ENCODE data around the gene PHLDA1.

PHLDA1 gene

DNA sequence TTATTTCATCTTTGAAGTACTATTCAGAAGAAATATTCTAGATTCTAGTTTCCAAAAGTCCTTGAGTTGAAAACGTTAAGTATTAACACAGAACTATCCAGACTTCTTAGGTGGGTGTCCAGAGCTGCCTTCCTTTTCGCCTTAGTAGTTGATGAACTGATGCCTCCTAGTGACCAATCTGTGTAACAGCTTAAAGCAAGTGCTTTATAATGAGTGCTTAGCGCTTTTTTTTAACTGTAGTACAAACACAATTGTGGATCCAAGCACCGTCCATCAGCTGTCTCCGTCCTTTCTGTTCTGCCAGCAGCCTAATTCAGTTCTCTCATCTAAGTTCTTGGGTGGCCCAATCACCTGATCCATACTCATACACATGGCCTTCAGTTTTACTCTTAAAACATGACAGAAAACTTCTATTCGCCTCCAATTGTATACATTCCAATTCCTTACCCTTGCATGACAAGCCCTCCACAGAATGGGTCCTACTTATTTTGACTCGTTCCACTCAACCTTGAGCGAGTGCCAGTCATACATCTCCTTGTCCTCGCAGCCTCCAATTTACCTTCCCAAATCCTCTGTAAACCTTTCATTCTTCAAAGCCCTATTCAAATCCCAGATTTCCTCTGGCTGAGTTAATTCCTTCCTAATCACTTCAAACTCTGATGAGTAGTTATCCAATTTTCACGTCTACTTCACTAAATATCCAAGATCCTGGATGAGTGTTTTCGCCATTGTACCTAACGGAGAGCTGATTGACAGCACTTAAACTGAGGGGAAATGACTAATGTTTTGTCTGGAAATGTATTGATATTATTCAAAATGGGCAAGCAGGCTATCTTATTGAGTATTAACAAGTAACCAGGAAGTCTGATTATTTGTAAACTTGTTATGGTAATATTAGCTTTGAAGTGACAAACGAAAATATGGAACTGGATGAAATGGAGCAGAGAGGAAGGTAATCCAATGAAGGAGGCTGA is 5.8 kb upstream of the PHLDA1 start:
- DNase-seq = peak in 2 of 14 donors; percentile 45 to 46

DNA sequence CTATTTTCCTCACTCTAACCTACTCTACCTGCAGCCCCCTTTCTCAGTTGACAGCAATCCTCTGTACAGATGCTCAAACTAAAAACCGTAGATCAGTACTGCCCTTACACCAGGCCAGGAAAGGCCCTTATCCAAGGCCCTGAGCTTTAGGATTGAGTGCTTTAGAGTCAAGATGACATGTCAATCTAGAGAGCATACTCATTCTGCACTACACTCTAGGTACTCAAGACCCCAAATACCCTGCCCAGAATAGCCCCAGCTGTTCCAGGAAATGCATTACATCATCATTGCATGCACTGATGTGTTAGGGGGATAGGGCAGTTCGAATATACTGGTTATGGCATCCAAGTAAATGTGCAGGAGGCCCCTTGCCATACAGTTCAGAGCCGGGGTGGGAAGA is 3.5 kb upstream of the PHLDA1 start:
- DNase-seq = no peak

DNA sequence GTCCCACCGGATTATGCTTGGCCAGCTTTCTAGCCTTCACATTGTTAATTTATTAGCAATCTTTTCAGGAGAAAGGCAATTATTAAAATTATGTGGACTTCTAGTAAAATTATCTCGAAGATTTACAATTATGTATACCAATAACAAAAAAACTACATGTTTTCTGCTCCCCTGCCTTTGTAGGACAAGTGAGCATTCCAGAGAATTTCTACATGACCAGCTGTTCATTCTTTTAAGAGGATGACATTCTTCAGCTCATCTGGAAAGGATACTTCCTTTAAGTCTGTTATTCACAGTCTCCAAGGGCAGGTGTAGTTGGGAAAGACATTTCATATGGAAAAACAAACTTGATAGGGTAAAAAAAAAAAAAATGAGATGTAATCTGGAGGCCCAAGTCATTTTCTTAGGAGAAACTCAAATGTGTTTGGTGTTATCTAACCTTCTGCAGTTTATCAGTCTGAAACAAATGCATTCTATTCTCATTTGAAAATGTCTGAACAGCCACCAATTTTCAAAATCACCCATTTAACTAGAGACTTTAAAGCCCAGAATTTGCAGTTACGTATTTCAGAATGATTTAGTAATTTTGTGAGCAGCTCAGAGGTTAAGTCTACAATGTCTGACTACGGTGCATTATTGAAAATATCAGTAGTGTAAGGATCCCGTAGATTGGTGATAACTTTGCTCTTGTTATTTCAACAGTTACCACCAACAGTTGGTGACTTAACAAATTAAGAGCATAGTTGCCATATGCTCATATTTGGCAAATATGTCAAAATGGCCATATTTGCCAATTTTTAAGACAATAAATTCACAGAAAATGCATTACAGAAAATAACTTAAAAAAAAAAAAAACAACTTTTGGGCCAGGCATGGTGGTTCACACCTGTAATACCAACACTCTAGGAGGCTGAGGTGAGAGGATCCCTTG is 1.8 kb upstream of the PHLDA1 start:
- DNase-seq = no peak

DNA sequence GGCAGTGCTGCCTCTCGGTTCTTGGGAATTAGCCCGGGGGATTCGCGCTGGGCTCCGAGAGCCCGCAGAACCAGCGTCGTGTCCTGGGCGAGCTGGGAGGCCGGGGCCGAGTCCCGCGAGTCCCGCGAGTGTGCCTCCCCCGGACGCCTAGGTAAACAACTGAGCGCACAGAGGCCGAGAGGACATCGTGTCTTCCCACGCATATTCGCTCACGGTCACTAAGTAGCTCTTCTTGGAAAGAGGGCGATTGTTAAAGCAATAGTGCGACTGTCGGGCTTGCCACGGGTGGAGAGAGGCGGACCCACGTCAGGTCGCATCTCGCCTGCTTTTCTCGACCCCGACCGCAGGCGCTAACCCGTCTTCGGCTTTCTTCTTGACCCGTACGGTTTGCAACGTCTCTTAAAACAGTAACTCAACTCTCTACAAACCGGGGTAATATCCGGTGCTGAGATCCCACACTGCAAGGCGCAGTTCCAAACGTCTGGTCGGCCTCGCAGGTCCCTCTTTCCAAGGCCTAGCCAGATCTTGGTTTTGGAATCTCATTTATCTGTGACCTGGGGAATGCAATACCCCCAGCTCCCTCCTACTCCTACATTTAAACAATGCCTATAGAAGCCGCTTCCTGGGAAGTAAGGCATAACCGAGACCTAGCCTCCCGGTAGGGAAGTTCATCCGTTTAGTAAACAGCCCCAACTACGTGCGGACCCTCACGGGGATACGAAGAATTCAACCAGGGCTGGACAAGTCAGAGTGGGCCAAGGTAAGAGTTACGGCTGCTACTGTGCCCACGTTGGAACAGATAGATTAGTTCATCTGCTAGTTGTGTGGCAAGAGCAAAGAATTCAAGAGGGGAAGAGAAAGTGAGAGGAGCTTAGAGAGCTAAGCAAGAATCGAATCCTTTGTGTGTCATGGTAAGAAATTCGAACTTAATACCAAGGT is 736 bp upstream of the PHLDA1 start:
- DNase-seq = peak in 5 of 14 donors; percentile 60 to 75 (median 70)

DNA sequence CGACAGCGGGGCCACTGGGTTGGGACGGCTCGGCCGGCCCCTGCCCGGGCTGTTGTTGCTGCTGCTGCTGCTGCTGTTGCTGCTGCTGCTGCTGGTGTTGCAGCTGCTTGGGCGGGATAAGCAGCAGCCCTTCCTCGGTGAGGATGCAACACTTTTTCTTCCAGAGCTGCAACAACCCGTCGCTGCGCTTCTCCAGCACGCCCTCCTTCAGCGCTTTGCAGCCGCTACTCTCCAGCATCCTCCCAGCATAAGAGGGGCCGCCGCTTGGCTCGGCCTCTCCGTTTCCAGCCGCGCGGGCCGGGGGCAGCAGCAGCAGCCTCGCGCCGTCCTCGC is 529 bp downstream of the PHLDA1 start:
- peak in 6 of 14 donors; percentile 55 to 68 (median 64) for DNase-seq

DNA sequence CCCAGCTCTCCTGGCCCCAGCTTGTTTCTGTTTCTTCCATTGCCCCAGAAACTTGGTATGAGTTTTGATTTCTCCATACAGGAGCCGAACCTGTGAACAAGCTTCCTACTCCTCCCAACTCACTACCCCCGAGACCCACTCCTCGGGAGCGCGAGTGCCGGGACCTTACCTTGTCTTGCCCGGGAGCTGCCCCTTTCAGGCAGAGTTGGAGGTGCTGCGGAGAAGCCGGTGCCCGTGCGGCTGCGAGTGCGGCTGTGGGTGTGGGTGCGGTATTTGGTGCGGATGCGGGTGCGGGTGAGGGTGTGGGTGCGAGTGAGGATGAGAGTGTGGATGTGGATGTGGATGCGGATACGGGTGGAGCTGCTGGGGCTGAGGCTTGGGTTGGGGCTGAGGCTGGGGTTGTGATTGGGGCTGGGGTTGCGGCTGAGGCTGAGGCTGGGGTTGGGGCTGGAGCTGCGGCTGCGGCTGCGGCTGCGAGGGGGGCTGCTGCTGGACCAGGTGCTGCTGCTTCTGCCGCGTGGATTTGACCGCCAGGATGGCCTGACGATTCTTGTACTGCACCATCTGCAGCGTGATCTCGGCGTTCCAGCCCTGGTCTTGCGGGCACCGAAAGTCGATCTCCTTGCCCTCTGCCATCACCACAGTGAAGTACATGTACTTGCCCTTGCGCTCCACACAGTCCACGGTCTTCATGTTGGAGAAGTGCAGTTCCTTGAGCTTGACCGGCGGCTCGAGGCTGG is 1.1 kb downstream of the PHLDA1 start:
- peak in 6 of 14 donors; percentile 33 to 68 (median 61) for DNase-seq

DNA sequence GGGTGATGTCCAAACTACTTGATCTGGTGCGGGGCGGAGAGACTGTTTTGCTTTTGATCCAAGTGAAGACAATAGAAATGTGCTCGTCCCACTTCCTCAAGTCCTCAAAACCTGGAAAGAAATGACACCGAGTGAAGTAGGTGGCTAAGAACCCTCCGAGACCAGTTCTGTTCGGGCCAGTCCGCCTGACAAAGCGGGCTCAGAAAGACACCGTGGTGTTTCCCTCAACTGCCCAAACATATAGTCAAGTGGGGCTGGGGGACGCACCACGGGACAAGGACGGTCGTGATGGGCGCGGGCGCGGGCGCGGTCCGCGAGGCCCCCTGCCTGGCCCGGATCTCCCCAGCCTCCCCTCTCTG is 1.6 kb downstream of the PHLDA1 start:
- peak in 4 of 14 donors; percentile 31 to 42 (median 36) for DNase-seq

DNA sequence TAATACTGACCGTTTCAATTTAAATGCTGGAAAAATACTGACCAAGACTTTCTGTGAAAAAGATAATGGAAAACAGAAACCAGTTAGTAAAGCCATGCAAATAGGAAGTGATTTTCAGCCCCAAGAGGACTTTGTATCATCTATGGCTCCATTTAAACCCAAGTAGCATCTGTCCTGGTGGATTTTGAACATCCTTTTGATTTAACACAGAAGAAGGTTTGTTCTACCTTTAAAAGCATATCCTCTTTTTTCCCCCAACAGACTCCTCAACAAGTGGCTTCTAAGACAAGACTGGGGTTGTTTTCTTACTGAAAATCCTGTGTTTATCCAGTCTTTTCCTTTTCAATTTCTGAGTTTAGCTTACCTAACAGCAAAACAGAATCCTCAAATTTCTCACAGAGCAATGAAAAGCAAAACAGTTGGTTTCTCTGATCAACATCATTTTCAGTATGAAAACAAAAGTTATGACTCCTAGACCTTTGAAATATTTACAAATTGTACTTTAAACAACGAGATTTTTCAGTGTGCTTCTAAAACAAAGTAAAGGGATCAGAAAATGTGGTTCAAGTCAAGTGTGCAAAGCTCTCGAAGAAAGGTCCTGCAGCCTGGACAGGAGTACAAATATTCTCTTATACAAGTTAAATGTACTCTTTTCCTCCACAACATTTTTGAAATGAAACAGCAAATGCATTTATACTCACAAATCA is 2.9 kb downstream of the PHLDA1 start:
- no peak for DNase-seq

DNA sequence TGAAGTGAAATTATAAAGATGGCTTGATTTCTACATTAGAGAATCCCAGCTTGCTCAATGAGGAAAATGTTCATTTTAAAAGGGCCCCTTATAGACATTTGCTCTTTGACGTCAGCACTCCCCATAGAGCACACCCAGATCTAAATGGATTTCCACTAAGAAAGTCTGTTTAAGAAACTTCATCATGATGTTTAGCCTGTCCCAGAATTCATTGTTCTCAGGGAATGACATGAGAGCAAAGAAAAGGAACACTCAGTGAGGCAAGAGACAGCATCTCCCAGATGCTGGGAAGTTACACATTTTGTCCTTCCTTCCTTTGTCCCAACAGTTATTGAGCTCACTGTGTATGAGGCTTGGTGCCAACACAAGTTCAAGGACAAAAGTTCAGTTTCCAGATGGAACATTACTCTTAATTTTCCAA is 4.9 kb downstream of the PHLDA1 start:
- no peak for DNase-seq

DNA sequence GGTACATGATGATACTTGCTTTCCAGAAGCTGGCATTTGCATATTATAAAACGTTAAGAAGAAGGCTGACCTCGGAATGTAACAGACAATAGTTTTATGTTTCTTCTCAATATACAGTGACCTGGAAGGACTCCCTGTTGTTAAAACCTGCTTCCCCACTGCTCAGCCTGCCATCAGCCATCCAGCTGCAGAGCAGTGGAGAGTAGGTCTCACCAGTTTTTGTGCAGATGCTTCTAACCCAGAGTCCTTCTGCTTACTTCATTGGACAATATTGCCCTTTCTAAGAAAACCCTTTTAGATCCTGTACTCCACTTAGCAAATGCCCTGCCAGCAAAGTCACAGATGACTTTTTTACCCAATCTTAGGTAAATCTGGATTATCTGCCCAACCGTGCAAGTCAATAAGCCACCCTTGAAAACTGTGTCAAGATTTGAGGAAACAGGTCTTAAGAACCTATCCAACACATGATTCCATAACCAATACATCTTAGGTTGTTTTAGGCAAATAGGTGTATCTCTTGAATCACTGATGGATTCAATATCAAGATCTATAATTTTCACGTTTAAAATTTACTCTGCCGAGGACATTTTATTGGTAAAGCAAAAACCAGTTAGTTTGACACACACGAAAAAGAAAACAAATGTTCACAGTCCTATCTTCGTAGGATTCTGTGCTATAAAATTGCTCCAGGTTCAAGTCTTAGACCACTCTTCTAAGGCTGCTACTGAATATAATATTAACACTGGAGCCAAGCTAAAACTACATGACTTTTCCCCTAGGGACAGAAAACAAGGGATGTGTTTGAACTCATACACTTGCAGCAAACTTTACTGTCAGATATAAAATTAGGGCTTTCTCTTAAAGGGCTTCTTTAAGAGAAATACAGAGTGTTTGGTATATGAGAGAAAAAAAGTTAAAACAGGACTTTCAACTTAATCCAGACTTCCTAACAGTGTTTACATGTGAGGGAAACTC is 5.7 kb downstream of the PHLDA1 start:
- DNase-seq = no peak

DNA sequence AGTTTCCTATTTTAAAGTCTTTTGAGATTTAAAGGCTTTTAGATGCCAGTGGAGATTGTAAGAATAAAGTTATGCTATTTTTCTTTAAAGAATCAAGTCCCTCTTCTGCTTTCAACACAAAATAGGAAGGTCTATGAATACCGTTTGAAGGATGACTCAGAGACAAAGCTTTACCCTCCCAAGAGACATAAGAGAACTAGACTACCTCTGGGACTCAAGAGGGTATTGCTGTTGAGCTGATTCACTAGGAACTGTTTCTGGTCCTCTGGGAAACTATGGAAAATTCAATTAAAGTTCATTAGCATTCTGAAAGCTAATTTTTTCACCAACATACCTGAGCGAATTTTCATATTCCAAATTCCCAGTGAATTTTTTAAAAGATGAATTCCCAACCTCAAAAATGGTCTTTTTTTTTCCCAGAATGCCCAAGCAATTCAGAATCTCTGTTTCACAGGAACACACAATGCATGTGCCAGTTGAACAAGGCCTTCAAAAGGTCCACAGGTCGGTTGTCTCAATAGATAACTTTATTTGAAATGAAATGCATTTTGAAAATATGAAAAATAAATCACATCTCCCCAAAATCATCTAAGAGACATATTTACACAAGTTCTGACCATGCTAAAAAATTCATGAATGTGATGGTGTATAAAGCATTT is 6.5 kb downstream of the PHLDA1 start:
- DNase-seq = no peak

DNA sequence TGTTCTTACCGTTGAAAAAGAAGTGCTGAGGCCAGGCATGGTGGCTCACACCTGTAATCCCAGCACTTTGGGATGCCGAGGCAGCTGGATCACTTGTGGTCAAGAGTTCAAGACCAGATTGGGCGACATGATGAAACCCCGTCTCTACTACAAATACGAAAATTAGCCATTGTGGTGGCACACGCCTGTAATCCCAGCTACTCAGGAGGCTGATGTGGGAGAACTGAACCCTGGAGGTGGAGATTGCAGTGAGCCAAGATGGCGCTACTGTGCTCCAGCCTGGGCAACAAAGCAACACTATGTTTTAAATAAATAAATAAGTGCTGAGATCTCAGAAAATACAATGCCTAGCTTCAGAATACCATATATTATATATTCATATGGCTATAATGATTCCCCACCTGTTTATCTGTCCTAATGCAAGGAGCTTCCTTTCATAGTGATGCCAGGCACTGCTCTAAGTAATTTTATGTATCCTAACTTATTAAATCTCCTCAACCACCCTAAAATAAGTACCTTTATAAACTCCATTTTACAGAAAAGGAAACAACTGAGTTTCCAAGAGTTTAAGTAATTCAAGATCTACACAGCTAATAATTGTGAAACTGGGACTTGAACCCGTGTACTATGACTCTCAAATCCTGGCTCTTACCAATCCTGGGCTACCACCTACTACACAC is 7.3 kb downstream of the PHLDA1 start:
- no peak for DNase-seq

DNA sequence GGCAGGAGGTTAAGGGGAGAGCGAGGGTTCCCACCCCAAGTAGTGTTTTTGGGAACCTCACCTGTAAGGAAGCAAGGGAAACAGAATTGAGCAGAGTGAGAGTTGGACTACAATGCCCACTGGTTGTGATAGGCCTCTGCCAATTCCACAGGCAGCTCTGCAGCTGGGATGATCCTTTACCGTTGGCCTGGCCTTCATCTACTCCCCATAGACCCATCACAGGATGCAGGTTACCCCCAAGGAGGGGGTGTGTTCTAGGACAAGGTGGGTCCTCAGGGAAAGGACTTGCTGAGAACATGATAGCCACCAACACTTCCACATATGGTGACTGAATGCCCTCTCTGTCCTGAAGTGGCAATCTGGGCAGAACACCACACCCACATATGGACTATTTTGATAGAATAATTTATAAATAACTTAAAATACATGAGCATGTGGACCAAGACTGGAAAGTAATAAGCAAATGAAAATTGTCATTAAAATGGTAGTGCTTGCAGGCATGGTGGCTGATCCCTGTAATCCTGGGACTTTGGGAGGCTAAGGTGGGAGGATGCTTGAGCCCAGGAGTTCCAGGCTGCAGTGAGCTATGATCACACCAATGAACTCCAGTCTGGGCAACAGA is 8.4 kb downstream of the PHLDA1 start:
- no peak for DNase-seq

DNA sequence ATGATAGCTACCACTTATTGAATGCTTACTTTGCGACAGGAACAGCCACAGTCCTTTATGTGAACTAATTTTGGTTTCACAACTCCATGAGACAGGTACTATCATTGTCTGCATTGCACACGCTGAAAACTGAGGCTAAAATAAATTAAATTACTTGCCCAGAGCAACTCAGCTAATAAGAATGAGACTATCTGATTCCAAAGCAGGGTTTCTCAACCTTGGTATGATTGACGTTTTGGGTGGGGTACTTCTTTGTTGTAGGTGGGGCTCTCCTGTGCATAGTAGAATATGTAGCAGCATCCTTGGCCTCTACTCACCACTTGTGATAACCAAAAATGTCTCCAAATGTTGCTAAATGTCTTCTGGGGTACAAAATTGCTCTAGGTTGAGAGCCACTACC is 9.1 kb downstream of the PHLDA1 start:
- DNase-seq = no peak

DNA sequence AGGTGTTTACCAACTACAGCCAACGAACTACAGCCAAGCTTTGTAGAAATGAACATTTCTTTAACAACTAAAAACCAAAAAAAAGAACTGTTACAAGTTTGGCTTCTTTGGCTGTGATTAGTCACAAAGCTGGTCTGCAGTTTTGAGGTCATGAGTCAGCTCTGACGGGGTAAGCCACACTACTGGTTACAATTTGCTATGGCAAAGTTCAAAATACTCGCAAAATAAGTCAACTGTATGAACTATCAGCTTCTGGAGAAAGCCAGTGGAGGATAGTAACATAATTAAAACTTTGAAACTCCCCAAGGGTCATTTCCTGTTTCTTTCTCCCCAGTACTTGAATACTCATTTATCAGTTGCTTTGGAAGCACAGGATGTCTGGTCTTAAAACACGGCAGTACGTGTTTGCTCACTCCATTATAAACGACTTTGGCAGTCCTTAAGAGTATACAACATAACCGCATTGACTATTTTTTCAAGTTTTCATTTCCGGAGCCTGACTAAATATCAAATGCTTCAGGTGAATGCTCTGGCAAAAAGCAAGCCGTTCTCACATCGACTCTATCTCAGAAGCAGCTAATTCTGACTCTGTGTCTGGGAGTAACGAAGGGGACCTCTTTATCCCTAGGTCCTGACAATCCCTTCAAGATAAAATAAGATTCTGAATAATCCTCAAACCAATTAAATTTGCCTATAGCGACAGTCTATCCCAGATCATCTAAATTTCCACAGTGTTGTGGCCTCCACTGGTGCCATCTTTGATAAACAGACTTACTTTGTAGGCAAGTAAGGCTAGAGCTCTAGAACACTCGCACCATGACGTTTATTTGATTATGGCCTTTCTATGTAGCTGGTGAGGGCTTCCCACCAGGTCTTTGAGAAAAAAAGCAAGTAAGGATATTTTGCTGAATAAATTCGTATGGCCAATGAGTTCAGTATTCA is 10.6 kb downstream of the PHLDA1 start:
- no peak for DNase-seq

DNA sequence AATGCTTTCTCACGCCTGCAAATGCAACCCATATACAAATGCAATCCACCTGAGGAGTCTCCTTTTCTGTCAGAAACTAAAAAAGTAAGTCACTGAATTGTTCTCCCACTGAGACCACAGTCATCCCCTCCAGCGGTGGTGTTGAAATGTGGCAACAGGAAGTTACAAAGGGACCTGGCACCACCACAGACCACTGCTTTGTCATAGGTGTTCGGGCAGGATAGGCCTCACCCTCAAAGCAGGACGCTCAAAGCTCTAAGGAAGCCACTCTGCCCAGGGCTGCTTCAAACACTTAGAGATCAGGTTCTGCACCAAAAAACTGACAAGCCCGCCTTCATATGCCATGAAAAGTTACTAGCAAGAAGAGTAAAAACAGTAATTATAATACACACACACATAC is 11.3 kb downstream of the PHLDA1 start:
- DNase-seq = no peak

DNA sequence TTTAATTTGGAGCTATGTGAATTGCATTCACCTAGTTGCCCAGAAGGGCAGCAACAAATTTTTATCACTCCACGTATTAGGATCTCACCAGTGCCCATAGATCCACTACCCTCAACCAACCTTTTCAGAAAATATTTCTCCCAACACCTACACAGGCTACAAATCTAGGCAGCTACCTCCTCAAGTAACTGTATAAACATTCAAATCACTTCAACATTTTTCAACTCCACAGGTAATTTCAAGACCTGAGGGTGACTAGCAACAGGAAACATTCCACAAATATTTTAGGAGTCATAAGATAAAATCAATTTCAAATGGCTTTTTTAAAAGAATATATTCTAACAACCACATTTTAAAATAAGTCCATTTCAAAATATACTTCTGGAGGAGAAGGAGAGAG is 12.9 kb downstream of the PHLDA1 start:
- no peak for DNase-seq
